ENCODE results near the gene SMCR8.

The SMCR8 gene

DNA sequence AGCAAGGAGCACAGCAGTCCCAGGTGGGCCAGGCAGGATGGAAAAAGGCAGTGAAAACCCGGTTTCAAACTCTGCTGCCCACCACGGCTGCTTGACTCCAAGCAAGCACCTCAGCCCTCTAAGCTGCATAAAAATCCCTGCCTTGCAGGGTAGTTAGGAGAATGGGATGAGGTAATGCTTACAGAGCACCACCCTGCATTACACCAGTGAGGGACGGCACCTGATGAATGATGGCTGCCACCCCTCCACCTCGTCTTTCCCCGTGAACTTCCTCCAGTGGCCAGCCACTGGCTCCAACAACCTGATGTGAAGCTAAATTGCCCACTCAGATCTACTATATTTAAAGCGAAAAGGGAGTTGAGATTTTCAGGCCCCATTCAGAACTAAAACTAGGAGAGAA is 33.3 kb upstream of the SMCR8 start:
- TF ChIP-seq SIN3A (IDR thresholded peaks at IDR 0.05; ENCODE audit: borderline replicate concordance, insufficient read depth, low read length) (no peak), TAF1 (IDR thresholded peaks at IDR 0.05; ENCODE audit: borderline replicate concordance, insufficient read depth, low read length) (no peak), FOXP2 (optimal IDR thresholded peaks at IDR 0.05; ENCODE audit: borderline replicate concordance, extremely low read depth, extremely low read length, insufficient read depth) (no peak), POLR2AphosphoS5 (IDR thresholded peaks at IDR 0.05; ENCODE audit: low read depth, low read length) (no peak)
- TF ChIP-seq, protein P1, sequence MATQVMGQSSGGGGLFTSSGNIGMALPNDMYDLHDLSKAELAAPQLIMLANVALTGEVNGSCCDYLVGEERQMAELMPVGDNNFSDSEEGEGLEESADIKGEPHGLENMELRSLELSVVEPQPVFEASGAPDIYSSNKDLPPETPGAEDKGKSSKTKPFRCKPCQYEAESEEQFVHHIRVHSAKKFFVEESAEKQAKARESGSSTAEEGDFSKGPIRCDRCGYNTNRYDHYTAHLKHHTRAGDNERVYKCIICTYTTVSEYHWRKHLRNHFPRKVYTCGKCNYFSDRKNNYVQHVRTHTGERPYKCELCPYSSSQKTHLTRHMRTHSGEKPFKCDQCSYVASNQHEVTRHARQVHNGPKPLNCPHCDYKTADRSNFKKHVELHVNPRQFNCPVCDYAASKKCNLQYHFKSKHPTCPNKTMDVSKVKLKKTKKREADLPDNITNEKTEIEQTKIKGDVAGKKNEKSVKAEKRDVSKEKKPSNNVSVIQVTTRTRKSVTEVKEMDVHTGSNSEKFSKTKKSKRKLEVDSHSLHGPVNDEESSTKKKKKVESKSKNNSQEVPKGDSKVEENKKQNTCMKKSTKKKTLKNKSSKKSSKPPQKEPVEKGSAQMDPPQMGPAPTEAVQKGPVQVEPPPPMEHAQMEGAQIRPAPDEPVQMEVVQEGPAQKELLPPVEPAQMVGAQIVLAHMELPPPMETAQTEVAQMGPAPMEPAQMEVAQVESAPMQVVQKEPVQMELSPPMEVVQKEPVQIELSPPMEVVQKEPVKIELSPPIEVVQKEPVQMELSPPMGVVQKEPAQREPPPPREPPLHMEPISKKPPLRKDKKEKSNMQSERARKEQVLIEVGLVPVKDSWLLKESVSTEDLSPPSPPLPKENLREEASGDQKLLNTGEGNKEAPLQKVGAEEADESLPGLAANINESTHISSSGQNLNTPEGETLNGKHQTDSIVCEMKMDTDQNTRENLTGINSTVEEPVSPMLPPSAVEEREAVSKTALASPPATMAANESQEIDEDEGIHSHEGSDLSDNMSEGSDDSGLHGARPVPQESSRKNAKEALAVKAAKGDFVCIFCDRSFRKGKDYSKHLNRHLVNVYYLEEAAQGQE (IDR thresholded peaks at IDR 0.05; ENCODE audit: insufficient read depth in 1 of 2, low read depth in 2 of 2, low read length in 2 of 2): no peak

DNA sequence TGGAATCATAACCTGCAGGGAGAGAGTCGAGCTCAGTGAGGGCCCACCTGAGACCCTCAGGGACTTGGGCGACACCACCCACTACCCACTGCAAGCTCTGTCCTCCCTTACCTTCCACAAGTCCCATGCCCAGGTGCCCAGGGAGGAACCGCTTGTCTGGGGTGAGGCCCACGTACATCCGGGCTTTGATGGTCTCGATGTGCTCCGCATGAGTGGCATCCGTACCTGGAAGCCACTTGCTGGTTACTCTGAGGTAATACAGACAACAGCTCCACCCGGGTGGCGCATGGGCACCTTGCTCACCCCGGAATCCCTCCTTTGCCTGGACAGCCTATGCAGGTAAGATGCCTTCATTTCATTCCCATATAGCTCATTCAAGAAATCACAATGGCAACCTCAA is 29.8 kb upstream of the SMCR8 start:
- TF ChIP-seq POLR2AphosphoS5 (IDR thresholded peaks at IDR 0.05; ENCODE audit: low read depth, low read length) (no peak), SIN3A (IDR thresholded peaks at IDR 0.05; ENCODE audit: borderline replicate concordance, insufficient read depth, low read length) (no peak), FOXP2 (optimal IDR thresholded peaks at IDR 0.05; ENCODE audit: borderline replicate concordance, extremely low read depth, extremely low read length, insufficient read depth) (no peak), TAF1 (IDR thresholded peaks at IDR 0.05; ENCODE audit: borderline replicate concordance, insufficient read depth, low read length) (no peak)
- TF ChIP-seq, protein P1 (IDR thresholded peaks at IDR 0.05; ENCODE audit: insufficient read depth in 1 of 2, low read depth in 2 of 2, low read length in 2 of 2): no peak

DNA sequence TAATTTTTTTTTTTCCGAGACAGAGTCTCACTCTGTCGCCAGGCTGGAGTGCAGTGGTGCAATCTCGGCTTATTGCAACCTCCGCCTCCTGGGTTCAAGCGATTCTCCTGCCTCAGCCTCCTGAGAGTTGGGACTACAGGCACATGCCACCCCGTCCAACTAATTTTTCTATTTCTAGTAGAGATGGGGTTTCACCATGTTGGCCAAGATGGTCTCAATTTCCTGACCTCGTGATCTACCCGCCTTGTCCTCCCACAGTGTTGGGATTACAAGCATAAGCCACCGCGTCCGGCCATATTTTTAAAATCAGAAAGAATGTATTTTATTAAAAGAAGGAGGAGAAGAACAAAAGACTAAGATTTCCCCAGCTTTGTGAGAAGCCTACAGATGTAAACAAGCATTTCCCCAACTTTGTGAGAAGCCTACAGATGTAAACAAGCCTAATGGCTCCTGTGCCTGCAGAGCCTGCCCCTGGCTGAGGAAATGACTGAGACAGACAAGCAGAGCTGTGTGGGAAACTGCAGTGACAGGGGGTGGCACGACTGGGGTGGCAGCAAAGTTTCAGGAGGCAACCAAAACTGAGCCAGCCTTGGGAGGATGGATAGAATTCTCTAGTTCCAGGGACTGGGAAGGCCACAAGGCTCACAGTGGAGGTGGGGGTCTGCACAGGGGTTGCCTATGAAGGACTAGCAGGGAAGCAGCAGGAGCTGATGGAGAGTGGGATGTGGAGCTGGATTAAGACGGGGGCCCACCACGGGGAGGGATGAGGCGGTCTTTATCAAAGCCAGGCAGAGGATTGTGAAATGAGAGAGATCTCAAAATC is 23.2 kb upstream of the SMCR8 start:
- TF ChIP-seq POLR2AphosphoS5 (IDR thresholded peaks at IDR 0.05; ENCODE audit: low read depth, low read length): no peak
- no peak for TF ChIP-seq TAF1 (IDR thresholded peaks at IDR 0.05; ENCODE audit: borderline replicate concordance, insufficient read depth, low read length)
- TF ChIP-seq, protein P1 (IDR thresholded peaks at IDR 0.05; ENCODE audit: insufficient read depth in 1 of 2, low read depth in 2 of 2, low read length in 2 of 2): no peak
- no peak for TF ChIP-seq FOXP2 (optimal IDR thresholded peaks at IDR 0.05; ENCODE audit: borderline replicate concordance, extremely low read depth, extremely low read length, insufficient read depth)
- no peak for TF ChIP-seq SIN3A (IDR thresholded peaks at IDR 0.05; ENCODE audit: borderline replicate concordance, insufficient read depth, low read length)

DNA sequence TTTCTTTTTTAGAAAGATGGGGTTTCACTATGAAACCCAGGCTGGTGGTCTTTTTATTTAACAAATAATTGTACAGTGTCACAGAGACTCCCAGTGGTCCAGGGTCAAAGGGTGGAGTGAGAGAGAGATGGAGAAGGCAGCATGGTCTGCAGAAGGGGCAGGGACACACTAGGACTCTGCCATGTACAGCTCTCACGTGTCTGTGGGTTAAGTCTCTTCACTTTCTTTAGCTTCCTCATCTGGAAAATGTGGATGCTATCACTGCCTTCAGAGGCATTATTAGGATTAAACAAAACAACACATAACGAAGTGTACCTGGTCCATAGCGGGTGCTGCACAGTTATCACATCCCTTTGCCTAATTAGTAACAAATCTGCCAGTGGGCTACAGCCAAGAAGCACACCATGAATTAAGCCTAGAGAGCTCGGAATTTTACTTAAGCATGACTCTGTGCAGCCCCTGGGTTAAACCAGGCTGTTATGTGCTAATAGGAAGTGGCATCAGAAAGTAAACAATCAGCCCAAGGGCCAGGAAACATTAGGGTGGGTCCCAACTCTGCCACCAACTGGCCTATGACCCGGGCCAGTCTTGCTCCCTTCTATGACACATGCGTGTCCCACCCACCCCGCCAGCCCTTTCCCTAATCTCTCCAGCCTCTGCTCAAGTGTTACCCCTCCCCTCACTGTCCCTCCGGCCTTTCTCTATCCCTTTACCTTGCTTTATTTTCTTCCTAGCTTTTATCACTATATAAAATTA is 14.2 kb upstream of the SMCR8 start:
- TF ChIP-seq TAF1 (IDR thresholded peaks at IDR 0.05; ENCODE audit: borderline replicate concordance, insufficient read depth, low read length) (no peak), POLR2AphosphoS5 (IDR thresholded peaks at IDR 0.05; ENCODE audit: low read depth, low read length) (peak; percentile 34; the same call in 1 of the 2 replicates)

DNA sequence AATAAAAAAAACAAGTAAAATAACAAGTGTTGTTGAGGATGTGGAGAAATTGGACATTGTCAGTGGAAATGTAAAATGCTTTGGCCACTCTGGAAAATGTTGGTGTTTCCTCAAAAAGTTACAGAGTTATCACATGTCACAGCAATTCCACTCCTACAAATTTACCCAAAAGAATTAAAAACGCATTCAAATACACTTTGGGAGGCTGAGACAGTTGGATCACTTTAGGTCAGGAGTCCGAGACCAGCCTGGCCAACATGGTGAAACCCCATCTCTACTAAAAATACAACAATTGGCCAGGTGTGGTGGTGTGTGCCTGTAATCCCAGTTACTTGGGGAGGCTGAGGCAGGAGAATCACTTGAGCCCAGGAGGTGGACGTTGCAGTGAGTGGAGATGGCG is 5.9 kb upstream of the SMCR8 start:
- TF ChIP-seq SIN3A (IDR thresholded peaks at IDR 0.05; ENCODE audit: borderline replicate concordance, insufficient read depth, low read length) (no peak), POLR2AphosphoS5 (IDR thresholded peaks at IDR 0.05; ENCODE audit: low read depth, low read length) (no peak), FOXP2 (optimal IDR thresholded peaks at IDR 0.05; ENCODE audit: borderline replicate concordance, extremely low read depth, extremely low read length, insufficient read depth) (no peak), TAF1 (IDR thresholded peaks at IDR 0.05; ENCODE audit: borderline replicate concordance, insufficient read depth, low read length) (no peak)
- TF ChIP-seq, protein P1 (IDR thresholded peaks at IDR 0.05; ENCODE audit: insufficient read depth in 1 of 2, low read depth in 2 of 2, low read length in 2 of 2): no peak

All from PFSK-1 (cell line).